Endothelial cell (in vitro differentiated cells): Measurements from ENCODE around the gene TENM3. TPM values are rescaled to one million over a fixed set of nuclear protein-coding genes. Genes with fewer than 3 reads are reported as not detected.

Experiments
- DNase-seq: peaks from one replicate; pipeline ENCODE4 v3.0.0; 2021; ENCODE audit warnings: low spot score
- H3K27ac Mint-ChIP-seq: one replicate; pipeline ENCODE4 v1.8.0; 2021; ENCODE audit warnings: mixed read lengths, inconsistent platforms; ENCODE audit not compliant: unreplicated experiment
- H3K27me3 Mint-ChIP-seq: one replicate; pipeline ENCODE4 v1.8.0; 2021; ENCODE audit warnings: mild to moderate bottlenecking, moderate library complexity, mixed read lengths, inconsistent platforms; ENCODE audit not compliant: unreplicated experiment
- H3K36me3 Mint-ChIP-seq: one replicate; pipeline ENCODE4 v1.8.0; 2021; ENCODE audit warnings: mild to moderate bottlenecking, low read depth, mixed read lengths, inconsistent platforms; ENCODE audit not compliant: unreplicated experiment
- H3K4me1 Mint-ChIP-seq: one replicate; pipeline ENCODE4 v1.8.0; 2021; ENCODE audit warnings: mild to moderate bottlenecking, mixed read lengths, inconsistent platforms; ENCODE audit not compliant: unreplicated experiment
- H3K4me3 Mint-ChIP-seq: one replicate; pipeline ENCODE4 v1.8.0; 2021; ENCODE audit warnings: mild to moderate bottlenecking, mixed read lengths, inconsistent platforms; ENCODE audit not compliant: unreplicated experiment
- H3K9me3 Mint-ChIP-seq: one replicate; pipeline ENCODE4 v1.8.0; 2021; ENCODE audit warnings: mixed read lengths, inconsistent platforms; ENCODE audit not compliant: unreplicated experiment
- total RNA-seq: library from RNA; stranded (reverse); fragmentation: NEBNext Ultra II Directional; extraction: Animal tissue kit (Norgen Biotek cat#: 25700); gene quantifications from one replicate; pipeline ENCODE4 v1.2.1, GENCODE V29; 2021; ENCODE audit not compliant: unreplicated experiment
- TF ChIP-seq, protein P1 (sequence below): fragments of 200-600 bp; sonication (generic); IDR thresholded peaks from one replicate; pipeline ENCODE4 v1.5.0; 2021; ENCODE audit warnings: antibody characterized with exemption; ENCODE audit not compliant: unreplicated experiment

TENM3 gene
- total RNA-seq, 1 donor from 2014 or later = 29.7 TPM

DNA sequence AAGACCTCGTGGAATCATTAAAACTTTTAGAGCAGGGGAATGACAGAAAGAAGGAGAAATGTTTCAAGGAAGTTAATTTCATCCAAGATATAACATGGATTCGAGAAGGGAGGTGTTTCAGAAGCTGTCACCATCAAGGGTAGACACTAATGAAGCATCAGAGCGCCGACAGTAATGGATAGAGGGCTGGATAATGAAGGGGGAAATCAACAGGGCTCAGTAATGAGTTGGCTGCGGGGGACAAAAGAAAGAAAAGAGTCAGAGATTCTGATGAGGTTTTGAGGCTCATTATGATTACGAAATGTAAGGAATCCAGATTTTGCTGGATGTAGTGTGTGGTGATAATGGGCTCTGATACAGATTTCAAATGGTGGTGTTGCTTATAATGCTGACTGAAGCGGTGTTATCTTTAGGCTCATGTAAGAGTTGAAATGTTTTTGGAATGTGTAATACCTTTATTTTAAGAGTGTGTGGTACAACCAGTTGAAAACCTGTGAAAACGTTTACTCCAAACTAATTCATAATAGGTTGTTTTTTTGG is 39.3 kb upstream of the TENM3 start:
- TF ChIP-seq, protein P1, sequence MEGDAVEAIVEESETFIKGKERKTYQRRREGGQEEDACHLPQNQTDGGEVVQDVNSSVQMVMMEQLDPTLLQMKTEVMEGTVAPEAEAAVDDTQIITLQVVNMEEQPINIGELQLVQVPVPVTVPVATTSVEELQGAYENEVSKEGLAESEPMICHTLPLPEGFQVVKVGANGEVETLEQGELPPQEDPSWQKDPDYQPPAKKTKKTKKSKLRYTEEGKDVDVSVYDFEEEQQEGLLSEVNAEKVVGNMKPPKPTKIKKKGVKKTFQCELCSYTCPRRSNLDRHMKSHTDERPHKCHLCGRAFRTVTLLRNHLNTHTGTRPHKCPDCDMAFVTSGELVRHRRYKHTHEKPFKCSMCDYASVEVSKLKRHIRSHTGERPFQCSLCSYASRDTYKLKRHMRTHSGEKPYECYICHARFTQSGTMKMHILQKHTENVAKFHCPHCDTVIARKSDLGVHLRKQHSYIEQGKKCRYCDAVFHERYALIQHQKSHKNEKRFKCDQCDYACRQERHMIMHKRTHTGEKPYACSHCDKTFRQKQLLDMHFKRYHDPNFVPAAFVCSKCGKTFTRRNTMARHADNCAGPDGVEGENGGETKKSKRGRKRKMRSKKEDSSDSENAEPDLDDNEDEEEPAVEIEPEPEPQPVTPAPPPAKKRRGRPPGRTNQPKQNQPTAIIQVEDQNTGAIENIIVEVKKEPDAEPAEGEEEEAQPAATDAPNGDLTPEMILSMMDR = no peak
- Mint-ChIP-seq H3K27ac (no peak overlapping the region), H3K4me1 (peaks cover 10% of the 10 kb centered on the region), H3K9me3 (no peaks in the 10 kb centered on the region), H3K27me3 (peaks cover 1% of the 10 kb centered on the region), H3K36me3 (no peaks in the 10 kb centered on the region), H3K4me3 (peak overlapping the region; percentile 13)
- no peak for DNase-seq

DNA sequence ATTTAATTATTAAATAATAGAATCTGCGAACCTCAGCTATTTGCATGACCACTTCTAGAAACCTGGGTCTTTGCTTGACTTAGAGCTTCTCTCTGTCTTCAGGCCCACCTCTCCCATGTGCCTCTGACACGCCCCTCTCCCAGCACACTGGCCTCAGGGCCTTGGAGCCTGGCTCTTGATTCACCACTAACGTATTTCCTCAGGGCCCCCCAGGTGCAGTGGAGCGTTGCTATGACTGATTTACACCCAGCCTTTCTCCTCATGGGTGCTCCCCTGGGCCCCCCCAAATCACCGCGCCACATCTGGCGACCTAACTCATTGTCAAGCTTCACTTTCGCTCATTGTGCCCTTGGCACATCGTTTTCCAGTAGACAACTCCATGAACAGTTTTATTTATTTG is 37.9 kb upstream of the TENM3 start:
- Mint-ChIP-seq H3K27me3 (peaks cover 1% of the 10 kb centered on the region), H3K9me3 (no peaks in the 10 kb centered on the region), H3K27ac (no peak overlapping the region), H3K4me3 (no peak overlapping the region), H3K4me1 (peaks cover 10% of the 10 kb centered on the region), H3K36me3 (no peaks in the 10 kb centered on the region)
- no peak for DNase-seq
- TF ChIP-seq, protein P1 = no peak

DNA sequence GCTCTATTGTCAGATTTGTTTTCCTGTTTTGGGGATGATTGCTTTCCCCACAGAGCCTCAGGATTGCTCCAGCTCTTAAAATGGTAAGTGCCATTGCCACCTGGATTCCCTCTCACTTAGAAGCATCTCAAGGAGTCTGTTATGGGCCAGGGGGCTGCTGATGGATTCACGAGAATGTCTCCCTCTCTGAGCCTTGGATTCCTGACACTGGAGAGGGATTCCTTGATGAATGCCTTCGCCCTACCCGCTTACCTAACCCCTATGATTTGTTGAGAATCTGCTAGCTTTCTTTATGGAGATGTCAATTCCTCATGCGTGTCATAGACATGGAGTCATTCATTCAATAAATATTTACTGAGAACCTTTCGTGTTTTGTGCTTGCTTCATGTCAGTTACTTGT is 36.9 kb upstream of the TENM3 start:
- TF ChIP-seq, protein P1 = no peak
- DNase-seq = no peak
- no peak overlapping the region for H3K4me3 Mint-ChIP-seq
- no peak overlapping the region for H3K27ac Mint-ChIP-seq
- H3K36me3 Mint-ChIP-seq = no peaks in the 10 kb centered on the region
- H3K27me3 Mint-ChIP-seq = peaks cover 1% of the 10 kb centered on the region
- no peaks in the 10 kb centered on the region for H3K9me3 Mint-ChIP-seq
- H3K4me1 Mint-ChIP-seq = peaks cover 10% of the 10 kb centered on the region

DNA sequence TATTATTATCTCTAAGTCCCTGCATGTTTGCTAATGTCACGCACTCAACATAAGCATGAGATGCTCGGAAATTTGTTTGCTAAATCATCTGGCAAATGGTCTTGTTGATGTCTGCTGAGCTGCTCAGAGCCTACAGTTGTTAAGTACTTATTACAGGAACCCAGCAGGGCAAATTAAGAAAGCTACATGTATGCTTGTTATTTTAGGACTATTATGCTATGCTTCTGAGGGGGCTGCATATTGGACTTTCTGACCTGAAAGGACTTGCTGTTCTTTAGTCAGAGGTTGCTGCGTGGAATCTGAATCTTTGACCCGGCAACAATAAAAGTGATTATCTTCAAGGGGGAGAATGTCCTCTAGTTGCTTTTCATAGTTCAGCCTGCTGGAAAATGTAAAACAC is 36.3 kb upstream of the TENM3 start:
- TF ChIP-seq, protein P1 = no peak
- no peak overlapping the region for H3K4me3 Mint-ChIP-seq
- peaks cover 1% of the 10 kb centered on the region for H3K27me3 Mint-ChIP-seq
- no peak overlapping the region for H3K27ac Mint-ChIP-seq
- peaks cover 10% of the 10 kb centered on the region for H3K4me1 Mint-ChIP-seq
- no peaks in the 10 kb centered on the region for H3K36me3 Mint-ChIP-seq
- no peaks in the 10 kb centered on the region for H3K9me3 Mint-ChIP-seq
- no peak for DNase-seq

DNA sequence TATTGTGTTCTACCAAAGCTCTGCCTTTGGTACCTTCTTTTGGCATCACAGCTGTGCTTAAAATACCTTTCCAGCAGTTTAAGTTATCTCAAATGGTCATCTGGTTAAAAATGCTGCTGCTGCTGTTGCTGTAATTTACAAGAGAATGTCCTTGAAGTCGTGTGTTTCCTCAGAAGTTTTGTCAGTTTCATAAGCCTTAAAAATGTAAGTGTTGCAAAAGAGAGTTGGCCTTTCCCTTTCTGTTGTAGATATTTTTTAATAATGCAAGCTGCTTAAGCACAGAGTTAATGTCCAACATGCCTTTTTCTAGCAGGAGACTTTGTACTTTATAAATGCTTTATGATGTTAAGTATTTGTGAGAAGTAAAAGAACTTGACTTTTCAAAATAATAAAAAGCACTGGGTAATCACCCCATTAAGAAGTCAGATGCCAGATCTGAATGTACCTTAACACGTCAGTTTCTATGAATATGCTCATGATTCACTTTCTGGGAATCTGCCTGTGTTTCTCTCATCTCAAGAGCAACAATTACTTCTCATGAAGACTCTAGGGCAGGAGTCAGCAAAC is 35.3 kb upstream of the TENM3 start:
- TF ChIP-seq, protein P1 = no peak
- Mint-ChIP-seq H3K36me3 (no peaks in the 10 kb centered on the region), H3K27ac (no peak overlapping the region), H3K27me3 (no peaks in the 10 kb centered on the region), H3K4me3 (no peak overlapping the region), H3K4me1 (peaks cover 10% of the 10 kb centered on the region), H3K9me3 (no peaks in the 10 kb centered on the region)
- DNase-seq = no peak
